ENCODE data around the gene ABCC1.

GRCh38 chr16:16176328-16176727 is 226.9 kb downstream of the ABCC1 start:
- TF ChIP-seq EZH2phosphoT487 (IDR thresholded peaks at IDR 0.05; ENCODE audit: borderline replicate concordance, low read depth) (no peak), CTCF (IDR thresholded peaks at IDR 0.05) (no peak), TAF1 (IDR thresholded peaks at IDR 0.05; ENCODE audit: borderline replicate concordance, low read depth, low read length) (no peak), USF2 (IDR thresholded peaks at IDR 0.05; ENCODE audit: borderline replicate concordance, low read depth, low read length) (no peak), RAD21 (IDR thresholded peaks at IDR 0.05; ENCODE audit: low read length) (no peak), POLR2AphosphoS5 (IDR thresholded peaks at IDR 0.05; ENCODE audit: low read depth, low read length) (no peak)
- TF ChIP-seq, protein P1, sequence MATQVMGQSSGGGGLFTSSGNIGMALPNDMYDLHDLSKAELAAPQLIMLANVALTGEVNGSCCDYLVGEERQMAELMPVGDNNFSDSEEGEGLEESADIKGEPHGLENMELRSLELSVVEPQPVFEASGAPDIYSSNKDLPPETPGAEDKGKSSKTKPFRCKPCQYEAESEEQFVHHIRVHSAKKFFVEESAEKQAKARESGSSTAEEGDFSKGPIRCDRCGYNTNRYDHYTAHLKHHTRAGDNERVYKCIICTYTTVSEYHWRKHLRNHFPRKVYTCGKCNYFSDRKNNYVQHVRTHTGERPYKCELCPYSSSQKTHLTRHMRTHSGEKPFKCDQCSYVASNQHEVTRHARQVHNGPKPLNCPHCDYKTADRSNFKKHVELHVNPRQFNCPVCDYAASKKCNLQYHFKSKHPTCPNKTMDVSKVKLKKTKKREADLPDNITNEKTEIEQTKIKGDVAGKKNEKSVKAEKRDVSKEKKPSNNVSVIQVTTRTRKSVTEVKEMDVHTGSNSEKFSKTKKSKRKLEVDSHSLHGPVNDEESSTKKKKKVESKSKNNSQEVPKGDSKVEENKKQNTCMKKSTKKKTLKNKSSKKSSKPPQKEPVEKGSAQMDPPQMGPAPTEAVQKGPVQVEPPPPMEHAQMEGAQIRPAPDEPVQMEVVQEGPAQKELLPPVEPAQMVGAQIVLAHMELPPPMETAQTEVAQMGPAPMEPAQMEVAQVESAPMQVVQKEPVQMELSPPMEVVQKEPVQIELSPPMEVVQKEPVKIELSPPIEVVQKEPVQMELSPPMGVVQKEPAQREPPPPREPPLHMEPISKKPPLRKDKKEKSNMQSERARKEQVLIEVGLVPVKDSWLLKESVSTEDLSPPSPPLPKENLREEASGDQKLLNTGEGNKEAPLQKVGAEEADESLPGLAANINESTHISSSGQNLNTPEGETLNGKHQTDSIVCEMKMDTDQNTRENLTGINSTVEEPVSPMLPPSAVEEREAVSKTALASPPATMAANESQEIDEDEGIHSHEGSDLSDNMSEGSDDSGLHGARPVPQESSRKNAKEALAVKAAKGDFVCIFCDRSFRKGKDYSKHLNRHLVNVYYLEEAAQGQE (IDR thresholded peaks at IDR 0.05; ENCODE audit: low read depth, low read length), result no peak

Measured in SK-N-SH (cell line).